NCI-H1417 (cell line): ENCODE measurements around the gene MEI4.
A peak's percentile ranks its signal among the peaks of the same experiment; 100 is the strongest.
"Not testable (repeated sequence)": the region's sequence is repeated elsewhere in the genome, so short reads cannot be mapped to it uniquely, and the experiment has no call there.

Experiments
- DNase-seq, 3 experiments: peaks; one replicate each; lab custom pipeline; 2025; lab: John Stamatoyannopoulos, UW

Gene MEI4

GRCh38 chr6:77683515-77683914, 30.7 kb downstream of the MEI4 start:
- no peak for DNase-seq

- DNase-seq, result no peak
Observed at GRCh38 chr6:77686931-77687330, 34.1 kb downstream of the MEI4 start.

- no peak for DNase-seq
Observed at GRCh38 chr6:77688649-77689048, 35.8 kb downstream of the MEI4 start.

GRCh38 chr6:77700095-77700494, 47.3 kb downstream of the MEI4 start:
- DNase-seq, result peak in 1 of 3 experiments; percentile 3

GRCh38 chr6:77707603-77708002, 54.8 kb downstream of the MEI4 start:
- DNase-seq, result no peak

- no peak for DNase-seq
Observed at GRCh38 chr6:77715588-77715987, 62.7 kb downstream of the MEI4 start.

GRCh38 chr6:77716311-77716710, 63.5 kb downstream of the MEI4 start:
- DNase-seq, result no peak

GRCh38 chr6:77736010-77736409, 83.2 kb downstream of the MEI4 start:
- not testable (repeated sequence) for DNase-seq

GRCh38 chr6:77740380-77740779, 87.5 kb downstream of the MEI4 start:
- DNase-seq, result peak in 1 of 3 experiments; percentile 36

GRCh38 chr6:77752156-77752555, 99.3 kb downstream of the MEI4 start:
- DNase-seq, result not testable (repeated sequence)

GRCh38 chr6:77762386-77762785, 109.5 kb downstream of the MEI4 start:
- DNase-seq, result no peak

- no peak for DNase-seq
Observed at GRCh38 chr6:77763124-77763523, 110.3 kb downstream of the MEI4 start.

GRCh38 chr6:77764364-77764763, 111.5 kb downstream of the MEI4 start:
- no peak for DNase-seq

GRCh38 chr6:77773157-77773822, 120.5 kb downstream of the MEI4 start:
- no peak for DNase-seq

- DNase-seq, result no peak
Observed at GRCh38 chr6:77774457-77774856, 121.6 kb downstream of the MEI4 start.

GRCh38 chr6:77776441-77776840, 123.6 kb downstream of the MEI4 start:
- no peak for DNase-seq

GRCh38 chr6:77778527-77778926, 125.7 kb downstream of the MEI4 start:
- DNase-seq, result no peak

GRCh38 chr6:77786935-77787629, 134.2 kb downstream of the MEI4 start:
- no peak for DNase-seq

GRCh38 chr6:77796824-77797809, 144.3 kb downstream of the MEI4 start:
- DNase-seq, result no peak

- DNase-seq, result no peak
Observed at GRCh38 chr6:77812304-77812703, 159.5 kb downstream of the MEI4 start.

- DNase-seq, result no peak
Observed at GRCh38 chr6:77813090-77813489, 160.3 kb downstream of the MEI4 start.

GRCh38 chr6:77814119-77814518, 161.3 kb downstream of the MEI4 start:
- DNase-seq, result no peak

GRCh38 chr6:77815531-77815930, 162.7 kb downstream of the MEI4 start:
- no peak for DNase-seq
